CD4-positive, alpha-beta T cell (primary cell): ENCODE data around the gene ZNF17. TPM values are rescaled to one million over a fixed set of nuclear protein-coding genes. Genes with fewer than 3 reads are reported as not detected.

ENCODE experiments used
- ATAC-seq: fragments of 200-7000 bp; cut with Tn5 transposase; one replicate; pipeline ENCODE4 v1.10.0; 2022; ENCODE audit warnings: mild to moderate bottlenecking; ENCODE audit not compliant: poor library complexity
- CTCF ChIA-PET: fragments of 350-600 bp; sonication (Branson Sonifier 250); formaldehyde crosslinking; loops from one replicate; lab custom pipeline; 2021; ENCODE audit warnings: antibody characterized with exemption, inconsistent platforms; lab: Charles Lee
- POLR2A ChIA-PET: fragments of 350-600 bp; sonication (Branson Sonifier 250); formaldehyde crosslinking; loops from one replicate; lab custom pipeline; 2021; ENCODE audit warnings: antibody characterized with exemption, inconsistent platforms; lab: Charles Lee
- DNase-seq, 14 experiments: peaks; one replicate each; pipeline ENCODE4 v3.0.0-alpha.2; 2013 to 2020; ENCODE audit warnings: mixed read lengths in 2 of 14
- H3K27ac ChIP-seq, 2 donors: one replicate each; pipeline versions ENCODE4 v1.5.1 to v1.7.0; 2013; ENCODE audit warnings: low read length in 2 of 2, low read depth in 1 of 2, mild to moderate bottlenecking in 1 of 2
- H3K27me3 ChIP-seq, 2 experiments: 1 replicate in 1 of 2; 2 replicates in 1 of 2; pipeline versions ENCODE4 v1.6.1 to v1.7.0; 2013; ENCODE audit warnings: low read length in 2 of 2, control low read depth in 1 of 2, mild to moderate bottlenecking in 1 of 2, moderate library complexity in 1 of 2; ENCODE audit not compliant: insufficient read depth in 2 of 2, control insufficient read depth in 1 of 2
- H3K36me3 ChIP-seq: one replicate; pipeline ENCODE4 v1.6.1; 2013; ENCODE audit warnings: low read length, control low read depth; ENCODE audit not compliant: insufficient read depth
- H3K4me1 ChIP-seq: one replicate; pipeline ENCODE4 v1.6.1; 2013; ENCODE audit warnings: low read length, control low read depth; ENCODE audit not compliant: insufficient read depth
- H3K4me3 ChIP-seq: one replicate; pipeline ENCODE4 v1.5.1; 2013; ENCODE audit warnings: mild to moderate bottlenecking, low read length, moderate library complexity
- H3K9me3 ChIP-seq, 2 experiments: 1 replicate in 1 of 2; 2 replicates in 1 of 2; pipeline versions ENCODE4 v1.6.1 to v1.7.0; 2013; ENCODE audit warnings: low read length in 2 of 2, mild to moderate bottlenecking in 2 of 2, control low read depth in 1 of 2, moderate library complexity in 1 of 2; ENCODE audit not compliant: control insufficient read depth in 1 of 2, insufficient read depth in 1 of 2
- H3K27ac Mint-ChIP-seq: one replicate; pipeline ENCODE4 v1.8.0; 2020; ENCODE audit warnings: mixed read lengths
- H3K27me3 Mint-ChIP-seq: one replicate; pipeline ENCODE4 v1.8.0; 2021; ENCODE audit warnings: mixed read lengths
- H3K36me3 Mint-ChIP-seq: one replicate; pipeline ENCODE4 v1.8.0; 2021; ENCODE audit warnings: low read depth, mixed read lengths
- H3K4me1 Mint-ChIP-seq: one replicate; pipeline ENCODE4 v1.8.0; 2021; ENCODE audit warnings: low read depth, mixed read lengths
- H3K4me3 Mint-ChIP-seq: one replicate; pipeline ENCODE4 v1.8.0; 2020; ENCODE audit warnings: mild to moderate bottlenecking, mixed read lengths
- H3K9me3 Mint-ChIP-seq: one replicate; pipeline ENCODE4 v1.8.0; 2020; ENCODE audit warnings: mixed read lengths
- CTCF ChIP-seq: fragments of 200-600 bp; IDR thresholded peaks from one replicate; pipeline ENCODE4 v1.8.0; 2022; ENCODE audit warnings: antibody characterized with exemption, mild to moderate bottlenecking
- intact Hi-C, 2 experiments: fragments of 100-400 bp; cut with DNase I in 1 of 2; cut with micrococcal nuclease in 1 of 2; formaldehyde crosslinking; loops; one replicate each; pipeline versions ENCODE4 v1.15.1 to v1.9.0; 2023 to 2025; cut with DNase I, micrococcal nuclease
- total RNA-seq, 174 experiments: library from RNA in 2 of 174; stranded (reverse) in 2 of 174; gene quantifications; one replicate each; pipeline ENCODE4 v1.2.3 and lab custom pipeline; 2021 to 2026

ZNF17 gene
- total RNA-seq, 2 experiments from 2014 or later = 9.3 to 10.0 TPM

- no peaks in the 10 kb centered on the region for H3K27me3 Mint-ChIP-seq
- H3K9me3 Mint-ChIP-seq = no peaks in the 10 kb centered on the region
- intact Hi-C loops = loop anchor here (1.0 to 5.0 kb wide), 4 partner anchors 498 to 749 kb away; partner anchors contain the start of genes ZNF329 (in 1 of the 2) and ZNF606 (in 1 of the 2)
- H3K27ac Mint-ChIP-seq = peak overlapping the region; percentile 3
- peaks cover 18% of the 10 kb centered on the region for H3K4me1 Mint-ChIP-seq
- peak; percentile 74 for TF ChIP-seq CTCF
- Histone ChIP-seq H3K27me3 (no peaks in the 10 kb centered on the region), H3K36me3 (no peaks in the 10 kb centered on the region), H3K27ac (no peak overlapping the region), H3K4me3 (no peak overlapping the region), H3K9me3 (peaks cover 7 to 8% of the 10 kb centered on the region in 2 experiments), H3K4me1 (peaks cover 13% of the 10 kb centered on the region)
- CTCF ChIA-PET = interaction anchor here (1.8 kb wide), 1 partner anchor 17 kb away, joined by 7 read pairs; the partner anchor contains the start of gene ZNF548
- H3K4me3 Mint-ChIP-seq = peak overlapping the region; percentile 22
- POLR2A ChIA-PET = interaction anchor here (1.7 kb wide), 1 partner anchor 17 kb away, joined by 5 read pairs; the partner anchor contains the start of gene ZNF548
- ATAC-seq = peak; percentile 45
- DNase-seq = peak; percentile 52 to 81 (median 68)
- peaks cover 24% of the 10 kb centered on the region for H3K36me3 Mint-ChIP-seq
These were observed 4.3 kb upstream of the ZNF17 start for GRCh38 chr19:57406516-57407123.

GRCh38 chr19:57419439-57419838 lies 8.5 kb downstream of the ZNF17 start:
- Histone ChIP-seq H3K4me1 (no peaks in the 10 kb centered on the region), H3K4me3 (no peak overlapping the region), H3K9me3 (peaks cover 46 to 73% of the 10 kb centered on the region in 2 experiments), H3K27ac (no peak overlapping the region), H3K27me3 (no peaks in the 10 kb centered on the region), H3K36me3 (peaks cover 56% of the 10 kb centered on the region)
- DNase-seq (no peak), ATAC-seq (no peak)
- intact Hi-C loops = no loop called here
- Mint-ChIP-seq H3K36me3 (peaks cover 82% of the 10 kb centered on the region), H3K27me3 (no peaks in the 10 kb centered on the region), H3K27ac (no peak overlapping the region), H3K4me1 (peaks cover 11% of the 10 kb centered on the region), H3K9me3 (peaks cover 22% of the 10 kb centered on the region), H3K4me3 (no peak overlapping the region)
- POLR2A ChIA-PET = no interaction called here
- no peak for TF ChIP-seq CTCF
- CTCF ChIA-PET = no interaction called here

- peaks cover 44% of the 10 kb centered on the region for H3K36me3 ChIP-seq
- Mint-ChIP-seq H3K27ac (no peak overlapping the region), H3K27me3 (no peaks in the 10 kb centered on the region), H3K4me3 (no peak overlapping the region), H3K4me1 (peaks cover 1% of the 10 kb centered on the region), H3K9me3 (peaks cover 12% of the 10 kb centered on the region), H3K36me3 (peaks cover 71% of the 10 kb centered on the region)
- no peak for TF ChIP-seq CTCF
- no peak for DNase-seq
- no peaks in the 10 kb centered on the region for H3K27me3 ChIP-seq
- no peak overlapping the region for H3K27ac ChIP-seq
- H3K4me1 ChIP-seq = no peaks in the 10 kb centered on the region
- ChIA-PET POLR2A (no interaction called here), CTCF (no interaction called here)
- ATAC-seq = no peak
- H3K4me3 ChIP-seq = no peak overlapping the region
- H3K9me3 ChIP-seq = peaks cover 56 to 79% of the 10 kb centered on the region in 2 experiments
- intact Hi-C loops = no loop called here
These were observed 10.1 kb downstream of the ZNF17 start for GRCh38 chr19:57421037-57421436.
